Heart left ventricle (tissue), 16 donors: ENCODE results near the gene BRAP. TPM values are rescaled to one million over a fixed set of nuclear protein-coding genes. Genes with fewer than 3 reads are reported as not detected.
A peak's percentile ranks its signal among the peaks of the same experiment; 100 is the strongest.
"Not testable (repeated sequence)": the region's sequence is repeated elsewhere in the genome, so short reads cannot be mapped to it uniquely, and the experiment has no call there.

Source experiments
- ATAC-seq, 4 donors: fragments of 200-7000 bp; cut with Tn5 transposase; one replicate each; pipeline ENCODE4 v1.9.1; 2020 to 2022; ENCODE audit warnings: moderate library complexity in 4 of 4, mild to moderate bottlenecking in 3 of 4, moderate number of reproducible peaks in 1 of 4
- DNase-seq, 5 donors: peaks; one replicate each; pipeline ENCODE4 v3.0.0-alpha.2; 2020
- H3K27ac ChIP-seq, 12 donors: fragments of 200-600 bp; sonication (generic) in 4 of 12; one replicate each; pipeline versions ENCODE4 v1.5.0 to v1.8.0; 2016 to 2022; ENCODE audit warnings: mild to moderate bottlenecking in 2 of 12
- H3K27me3 ChIP-seq, 9 donors: fragments of 200-600 bp; sonication (generic) in 2 of 9; one replicate each; pipeline versions ENCODE4 v1.5.1 to v1.8.0; 2016 to 2022; ENCODE audit warnings: mild to moderate bottlenecking in 3 of 9
- H3K36me3 ChIP-seq, 9 donors: fragments of 200-600 bp; sonication (generic) in 2 of 9; one replicate each; pipeline versions ENCODE4 v1.5.0 to v1.8.0; 2018 to 2022; ENCODE audit warnings: mild to moderate bottlenecking in 2 of 9
- H3K4me1 ChIP-seq, 12 donors: fragments of 200-600 bp; sonication (generic) in 4 of 12; one replicate each; pipeline versions ENCODE4 v1.5.0 to v1.8.0; 2016 to 2022; ENCODE audit warnings: mild to moderate bottlenecking in 3 of 12
- H3K4me3 ChIP-seq, 12 donors: fragments of 200-600 bp; sonication (generic) in 4 of 12; one replicate each; pipeline versions ENCODE4 v1.5.0 to v1.8.0; 2017 to 2022; ENCODE audit warnings: mild to moderate bottlenecking in 9 of 12, moderate library complexity in 4 of 12
- H3K9me3 ChIP-seq, 12 donors: fragments of 200-600 bp; sonication (generic) in 4 of 12; one replicate each; pipeline versions ENCODE4 v1.5.0 to v1.8.0; 2016 to 2022; ENCODE audit warnings: mild to moderate bottlenecking in 1 of 12
- POLR2A ChIP-seq, 2 donors: fragments of 450-650 bp; IDR thresholded peaks; one replicate each; pipeline ENCODE4 v1.6.1; 2017; ENCODE audit warnings: antibody characterized with exemption in 2 of 2, mild to moderate bottlenecking in 2 of 2, moderate library complexity in 2 of 2
- WGBS, 4 donors: extraction: QIAGEN DNeasy Blood & Tissue Kit in 2 of 4; methylation state at CpG; one replicate each; pipeline versions ENCODE4 v1.1.5 to v1.1.7; 2013 to 2018; 5-methylcytosine and 5-hydroxymethylcytosine counted together
- intact Hi-C, 10 donors: fragments of 100-400 bp; cut with DNase I; formaldehyde crosslinking; loops; one replicate each; pipeline versions ENCODE4 v1.11.1 to v1.14.2; 2022
- polyA plus RNA-seq, 2 donors: library from polyadenylated mRNA; stranded (reverse); fragments of 200-250 nt; gene quantifications; one replicate each; pipeline ENCODE4 v1.2.3, GENCODE V29; 2013
- total RNA-seq, 9 donors: library from RNA; depleted of rRNA in 2 of 9; stranded (reverse); fragments of >200 nt in 2 of 9; fragmentation: NEBNext Ultra II Directional in 3 of 9; extraction: Animal tissue kit (Norgen Biotek cat#: 25700) in 3 of 9; gene quantifications; one replicate each; pipeline versions ENCODE4 v1.1.0 to v1.2.4, GENCODE V29; 2016 to 2023
- TF ChIP-seq, protein P1 (sequence below), 12 donors: fragments of 200-600 bp; sonication (generic) in 4 of 12; IDR thresholded peaks; one replicate each; pipeline versions ENCODE4 v1.5.0 to v1.8.0; 2018 to 2022; ENCODE audit warnings: antibody characterized with exemption in 12 of 12, mild to moderate bottlenecking in 5 of 12
- donor health status: ischemic (EF 13 %, LVEDD 7.1; RV severe dilation, severe dysfunction).
- donor health status: healthy with polysubstance abuse.
- donor health status: DM: no; HTN: yes; CAD: no.
- donor health status: DM: no; HTN: no; CAD: no.
- donor health status: ischemic (EF 25% LVEDD 6.9; RV normal size, moderate dysfunction).
- donor health status: ischemic (EF 25% LVEDD 5.7; RV mildly dilated, moderate dysfunction).
- donor health status: healthy.
- donor health status: DM: yes; HTN: yes; CAD: no.
- donor health status: ischemic (EF 35%, LVEDD 5.7; RV mildly dilated, moderate dysfunction).
- donor health status: nonischemic (EF 11% LVEDD 7.7; RV severe dilation, severe dysfunction).
- donor health status: DM: yes; HTN: yes; CAD: no.
- donor health status: PGD.
- donor health status: ischemic (EF 29% LVEDD 5.4; RV normal size, mild dysfunction).
- donor health status: nonischemic (EF 23%, LVEDD 6.1; RV moderate dilation, normal function).

Gene BRAP
- total and polyA plus RNA-seq, 11 donors, result 6.7 to 19.7 (median 13.1) TPM

DNA sequence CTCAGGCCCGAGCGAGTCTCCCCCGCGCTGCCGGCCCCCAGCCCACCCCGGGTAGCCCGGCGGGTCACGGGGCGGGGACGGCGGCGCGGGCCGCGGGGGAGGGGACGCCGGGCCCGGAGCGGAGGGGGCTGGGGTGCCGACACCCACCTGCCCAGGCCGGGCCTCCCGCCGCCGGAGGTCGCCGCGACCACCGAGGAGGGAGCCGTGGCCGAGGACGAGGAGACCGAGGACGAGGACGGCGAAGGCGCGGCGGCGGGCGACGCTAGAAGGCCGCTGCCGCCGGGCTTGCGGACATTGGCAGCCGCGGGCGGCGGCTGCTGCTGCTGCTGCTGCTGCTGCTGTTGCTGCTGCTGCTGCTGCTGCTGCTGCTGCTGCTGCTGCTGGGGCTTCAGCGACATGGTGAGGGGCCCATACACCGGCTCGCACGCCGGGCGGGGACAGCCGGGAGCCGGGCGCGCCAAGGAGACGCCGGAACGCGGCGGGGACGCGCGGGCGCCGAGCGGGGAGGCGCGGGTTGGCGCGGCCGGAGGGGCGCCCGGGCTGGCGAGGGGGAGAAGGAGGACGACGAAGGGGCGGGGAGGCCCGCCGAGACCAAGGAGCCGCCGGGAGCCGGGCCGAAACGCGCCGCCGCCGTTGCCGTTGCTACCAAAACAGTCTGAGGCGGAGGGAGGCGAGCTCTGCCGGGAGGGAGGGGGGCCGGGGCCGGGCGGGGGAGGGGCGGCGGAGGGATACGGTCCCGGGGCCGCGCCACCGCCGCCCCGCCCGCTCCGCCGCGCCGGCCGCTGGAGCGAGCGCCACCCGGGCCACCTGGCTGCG, 86.9 kb downstream of the BRAP start, which contains the start of gene ATXN2:
ATXN2 (minus strand) TSS at position 679 of the 816 bp plus-strand sequence; CDS start at position 398, 281 bp downstream.
- intact Hi-C loops, result loop anchor here in 2 of 10 donors (5.0 kb wide), 2 partner anchors 38 to 42 kb away; no protein-coding TSS in a partner anchor
- ATAC-seq (peak in 2 of 4 donors; percentile 58 to 72), DNase-seq (peak; percentile 67 to 86 (median 80))
- Histone ChIP-seq H3K4me1 (peaks cover 0 to 51% (median 38%) of the 10 kb centered on the region in 12 donors), H3K27ac (peak within 1 kb of the TSS; percentile 93 to 100 (median 98)), H3K9me3 (no peaks in the 10 kb centered on the region), H3K27me3 (no peaks in the 10 kb centered on the region), H3K4me3 (peak within 1 kb of the TSS; percentile 72 to 98 (median 96)), H3K36me3 (no peaks in the 10 kb centered on the region)
- 0 to 1% (median 0%) methylated on average over 4 to 119 of the region's 119 CpGs for WGBS, 4 donors
- TF ChIP-seq, protein P1, sequence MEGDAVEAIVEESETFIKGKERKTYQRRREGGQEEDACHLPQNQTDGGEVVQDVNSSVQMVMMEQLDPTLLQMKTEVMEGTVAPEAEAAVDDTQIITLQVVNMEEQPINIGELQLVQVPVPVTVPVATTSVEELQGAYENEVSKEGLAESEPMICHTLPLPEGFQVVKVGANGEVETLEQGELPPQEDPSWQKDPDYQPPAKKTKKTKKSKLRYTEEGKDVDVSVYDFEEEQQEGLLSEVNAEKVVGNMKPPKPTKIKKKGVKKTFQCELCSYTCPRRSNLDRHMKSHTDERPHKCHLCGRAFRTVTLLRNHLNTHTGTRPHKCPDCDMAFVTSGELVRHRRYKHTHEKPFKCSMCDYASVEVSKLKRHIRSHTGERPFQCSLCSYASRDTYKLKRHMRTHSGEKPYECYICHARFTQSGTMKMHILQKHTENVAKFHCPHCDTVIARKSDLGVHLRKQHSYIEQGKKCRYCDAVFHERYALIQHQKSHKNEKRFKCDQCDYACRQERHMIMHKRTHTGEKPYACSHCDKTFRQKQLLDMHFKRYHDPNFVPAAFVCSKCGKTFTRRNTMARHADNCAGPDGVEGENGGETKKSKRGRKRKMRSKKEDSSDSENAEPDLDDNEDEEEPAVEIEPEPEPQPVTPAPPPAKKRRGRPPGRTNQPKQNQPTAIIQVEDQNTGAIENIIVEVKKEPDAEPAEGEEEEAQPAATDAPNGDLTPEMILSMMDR (IDR thresholded peaks at IDR 0.05), result no peak
- no peak for TF ChIP-seq POLR2A (IDR thresholded peaks at IDR 0.05)

DNA sequence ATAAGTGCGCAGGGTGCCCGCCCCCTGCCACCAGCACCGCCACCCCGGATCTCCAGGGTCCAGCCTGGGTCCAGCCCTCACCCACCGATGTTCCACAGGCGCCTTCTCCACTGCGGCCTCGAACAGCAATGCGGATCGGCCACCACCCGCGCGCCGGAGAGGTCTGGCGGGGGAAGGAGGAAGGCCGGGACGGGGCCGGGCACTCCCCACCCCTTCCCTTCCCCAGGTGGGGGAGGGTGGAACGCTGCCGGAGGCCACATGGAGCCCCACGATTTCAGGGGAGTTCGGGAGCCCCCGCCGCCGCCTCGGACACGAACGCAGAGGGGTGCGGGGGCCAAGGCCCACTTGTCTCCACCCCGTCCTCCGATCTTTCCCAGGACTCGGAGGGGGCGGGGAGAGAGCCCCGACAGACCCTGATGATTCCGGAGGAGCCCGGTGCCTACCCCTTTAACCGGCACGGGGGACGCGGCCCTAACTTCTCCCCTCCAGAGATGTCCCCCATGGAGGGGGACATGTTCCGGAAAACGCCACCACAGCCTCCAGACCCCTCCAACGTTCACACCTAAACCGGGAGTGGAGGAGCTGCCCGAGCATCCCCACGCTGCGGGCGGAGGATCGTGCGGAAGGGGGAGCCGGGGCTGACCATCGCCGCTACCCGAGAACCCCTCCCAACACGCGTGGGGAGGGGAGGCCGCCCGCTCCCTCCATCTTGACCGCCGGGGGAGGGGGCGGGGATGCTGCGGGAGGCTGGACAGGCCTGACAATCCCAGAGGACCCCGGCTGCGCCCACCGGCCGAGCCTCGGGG, 87.7 kb downstream of the BRAP start:
- H3K9me3 ChIP-seq, result no peaks in the 10 kb centered on the region
- peak overlapping the region; percentile 93 to 100 (median 98) for H3K27ac ChIP-seq
- DNase-seq (peak; percentile 54 to 77 (median 63)), ATAC-seq (peak; percentile 16 to 69 (median 51))
- intact Hi-C loops, result loop anchor here in 2 of 10 donors (5.0 kb wide), 2 partner anchors 39 to 41 kb away; no protein-coding TSS in a partner anchor
- no peak for TF ChIP-seq POLR2A (IDR thresholded peaks at IDR 0.05)
- TF ChIP-seq, protein P1 (IDR thresholded peaks at IDR 0.05), result no peak
- no peaks in the 10 kb centered on the region for H3K36me3 ChIP-seq
- no peaks in the 10 kb centered on the region for H3K27me3 ChIP-seq
- H3K4me3 ChIP-seq, result peak overlapping the region; percentile 72 to 98 (median 96)
- H3K4me1 ChIP-seq, result peaks cover 0 to 54% (median 42%) of the 10 kb centered on the region in 12 donors
- 0 to 2% (median 1%) methylated on average over 24 to 67 of the region's 67 CpGs for WGBS, 4 donors

DNA sequence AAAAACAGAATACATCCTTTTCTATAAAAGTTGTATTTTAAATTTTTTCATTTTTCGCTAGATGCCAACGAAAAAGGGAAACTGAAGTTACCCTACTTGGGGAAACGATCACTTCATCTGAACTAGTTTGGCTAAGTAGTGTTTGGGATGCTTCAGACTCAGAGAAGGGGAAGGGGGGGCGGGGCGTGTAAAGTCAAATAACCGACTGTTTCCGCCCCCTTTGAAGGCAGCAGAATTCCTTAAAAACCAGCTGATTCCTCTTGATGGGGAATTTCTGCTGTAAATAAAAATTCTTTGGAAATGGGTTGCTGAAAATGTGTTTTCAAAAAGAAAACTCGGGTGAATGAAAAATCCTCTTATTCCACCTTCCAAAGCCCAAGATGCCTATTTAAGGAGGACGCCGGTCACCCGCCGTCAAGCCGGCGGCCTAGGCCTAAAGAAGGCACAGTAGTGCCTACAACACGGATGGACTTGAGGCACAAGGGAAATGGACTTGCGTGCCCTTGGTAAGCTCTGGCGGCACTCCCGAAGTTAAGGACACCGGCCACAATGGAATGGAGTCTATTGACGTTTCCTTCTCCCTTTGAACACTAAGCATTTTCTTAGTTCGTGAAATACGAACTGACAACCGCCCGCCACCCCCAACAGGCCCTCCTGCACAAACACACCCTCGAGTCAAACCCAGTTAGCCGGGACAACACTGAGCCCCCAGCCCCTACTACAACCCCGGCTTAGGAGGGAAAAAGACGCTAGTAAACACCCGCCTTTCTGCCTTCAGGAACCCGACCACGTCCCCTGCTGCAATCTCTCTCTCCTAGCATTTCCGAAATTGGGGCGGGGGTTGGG, 88.5 kb downstream of the BRAP start:
- TF ChIP-seq, protein P1 (IDR thresholded peaks at IDR 0.05), result no peak
- TF ChIP-seq POLR2A (IDR thresholded peaks at IDR 0.05), result no peak
- Histone ChIP-seq H3K27me3 (no peaks in the 10 kb centered on the region), H3K9me3 (no peaks in the 10 kb centered on the region), H3K4me1 (peaks cover 0 to 54% (median 42%) of the 10 kb centered on the region in 12 donors), H3K27ac (peak overlapping the region; percentile 93 to 100 (median 98)), H3K4me3 (peak overlapping the region; percentile 72 to 98 (median 96)), H3K36me3 (no peaks in the 10 kb centered on the region)
- intact Hi-C loops, result loop anchor here in 2 of 10 donors (5.0 kb wide), 2 partner anchors 40 kb away; no protein-coding TSS in a partner anchor
- ATAC-seq (peak; percentile 52 to 69 (median 60)), DNase-seq (peak in 4 of 5 donors; percentile 51 to 67 (median 60))
- 3 to 4% (median 4%) methylated on average over 31 to 33 of the region's 33 CpGs for WGBS, 4 donors

DNA sequence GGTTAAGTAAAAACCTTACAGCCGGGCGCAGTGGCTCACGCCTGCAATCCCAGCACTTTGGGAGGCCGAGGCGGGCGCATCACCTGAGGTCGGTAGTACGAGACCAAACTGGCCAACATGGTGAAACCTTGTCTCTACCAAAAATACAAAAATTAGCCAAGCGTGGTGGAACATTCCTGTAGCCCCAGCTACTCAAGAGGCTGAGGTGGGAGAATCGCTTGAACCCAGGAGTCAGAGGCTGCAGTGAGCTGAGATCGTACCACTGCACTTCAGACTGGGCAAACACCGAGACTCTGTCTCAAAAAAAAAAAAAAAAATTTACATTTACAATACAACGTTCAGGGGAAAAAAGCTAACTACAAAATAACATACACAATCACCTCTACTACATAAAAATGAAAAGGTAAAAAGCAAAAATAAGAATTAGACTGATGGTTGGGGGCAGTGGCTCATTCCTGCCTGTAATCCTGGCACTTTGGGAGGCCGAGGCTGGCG, 90.4 kb downstream of the BRAP start:
- not testable (repeated sequence) for H3K4me3 ChIP-seq, H3K27me3 ChIP-seq, H3K9me3 ChIP-seq, ATAC-seq, H3K36me3 ChIP-seq, DNase-seq
- intact Hi-C loops, result loop anchor here in 2 of 10 donors (5.0 kb wide), 2 partner anchors 38 to 42 kb away; no protein-coding TSS in a partner anchor
- WGBS, 4 donors, result 79 to 85% (median 82%) methylated on average over 15 of the region's 15 CpGs
- Histone ChIP-seq H3K27ac (peak overlapping the region in 1 of 12 donors; percentile 40), H3K4me1 (peaks cover 0 to 60% (median 41%) of the 10 kb centered on the region in 12 donors)
